Esophagus (tissue), 2 donors: ENCODE results near the gene NEURL3. TPM values are rescaled to one million over a fixed set of nuclear protein-coding genes. Genes with fewer than 3 reads are reported as not detected.

ENCODE experiments used
- H3K27ac ChIP-seq, 2 donors: one replicate each; pipeline ENCODE4 v1.5.1; 2013; ENCODE audit warnings: low read depth in 2 of 2, mild to moderate bottlenecking in 2 of 2, inconsistent platforms in 1 of 2, low read length in 1 of 2, moderate library complexity in 1 of 2
- H3K27me3 ChIP-seq, 2 donors: one replicate each; pipeline ENCODE4 v1.6.1; 2013; ENCODE audit warnings: low read length in 2 of 2, control low read depth in 1 of 2, mild to moderate bottlenecking in 1 of 2; ENCODE audit not compliant: insufficient read depth in 2 of 2, control insufficient read depth in 1 of 2
- H3K36me3 ChIP-seq, 2 donors: one replicate each; pipeline ENCODE4 v1.6.1; 2013; ENCODE audit warnings: low read length in 1 of 2; ENCODE audit not compliant: control insufficient read depth in 2 of 2, insufficient read depth in 2 of 2
- H3K4me1 ChIP-seq, 2 donors: one replicate each; pipeline ENCODE4 v1.6.1; 2013; ENCODE audit warnings: low read length in 1 of 2; ENCODE audit not compliant: control insufficient read depth in 2 of 2, insufficient read depth in 2 of 2
- H3K4me3 ChIP-seq, 2 donors: one replicate each; pipeline ENCODE4 v1.5.1; 2013; ENCODE audit warnings: low read length in 2 of 2, mild to moderate bottlenecking in 2 of 2, low read depth in 1 of 2, moderate library complexity in 1 of 2
- H3K9me3 ChIP-seq, 2 donors: one replicate each; pipeline ENCODE4 v1.6.1; 2013; ENCODE audit warnings: mild to moderate bottlenecking in 2 of 2, low read depth in 1 of 2, low read length in 1 of 2, moderate library complexity in 1 of 2; ENCODE audit not compliant: control insufficient read depth in 2 of 2, insufficient read depth in 1 of 2
- WGBS, 2 donors: extraction: QIAGEN DNeasy Blood & Tissue Kit; methylation state at CpG; one replicate each; pipeline ENCODE4 v1.1.7; 2013; 5-methylcytosine and 5-hydroxymethylcytosine counted together
- polyA plus RNA-seq, 2 donors: library from polyadenylated mRNA; stranded (reverse); fragments of 200-250 nt; gene quantifications; one replicate each; pipeline ENCODE4 v1.2.3, GENCODE V29; 2013
- donor health status: healthy with polysubstance abuse.
- donor health status: Bipolar disorder and iron deficiency.

NEURL3 gene
- polyA plus RNA-seq, 2 donors: 0.06 TPM; not detected in 1

DNA sequence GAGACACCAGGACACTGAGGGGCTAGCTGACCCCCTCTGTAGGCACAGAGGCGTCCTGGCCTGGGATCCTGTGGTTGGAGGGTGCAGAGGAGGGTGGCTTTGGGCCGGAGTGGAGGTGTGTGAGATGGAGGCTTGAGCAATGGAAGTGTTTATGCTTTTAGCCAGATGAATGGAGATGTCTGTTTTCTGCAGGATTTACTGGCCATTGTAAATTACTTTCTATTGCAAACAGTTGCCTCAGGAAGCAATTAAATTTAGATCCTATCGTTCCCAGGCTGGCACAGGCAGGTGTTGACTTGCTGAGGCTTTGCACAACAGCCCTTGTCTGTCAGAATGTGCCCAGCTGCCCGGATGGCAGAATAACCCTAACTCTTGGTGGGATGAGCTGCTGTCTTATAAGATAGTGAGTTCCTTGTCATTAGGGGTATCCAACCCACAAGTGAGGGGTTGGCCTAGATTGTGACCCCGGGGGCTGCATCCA lies 29.6 kb upstream of the NEURL3 start:
- H3K36me3 ChIP-seq: no peaks in the 10 kb centered on the region
- no peak overlapping the region for H3K4me3 ChIP-seq
- WGBS, 2 donors: 32 to 40% methylated on average over 5 of the region's 5 CpGs
- H3K27me3 ChIP-seq: no peaks in the 10 kb centered on the region
- H3K9me3 ChIP-seq: no peaks in the 10 kb centered on the region
- peak overlapping the region; percentile 69 to 78 for H3K27ac ChIP-seq
- H3K4me1 ChIP-seq: peaks cover 2 to 29% of the 10 kb centered on the region in 2 donors

DNA sequence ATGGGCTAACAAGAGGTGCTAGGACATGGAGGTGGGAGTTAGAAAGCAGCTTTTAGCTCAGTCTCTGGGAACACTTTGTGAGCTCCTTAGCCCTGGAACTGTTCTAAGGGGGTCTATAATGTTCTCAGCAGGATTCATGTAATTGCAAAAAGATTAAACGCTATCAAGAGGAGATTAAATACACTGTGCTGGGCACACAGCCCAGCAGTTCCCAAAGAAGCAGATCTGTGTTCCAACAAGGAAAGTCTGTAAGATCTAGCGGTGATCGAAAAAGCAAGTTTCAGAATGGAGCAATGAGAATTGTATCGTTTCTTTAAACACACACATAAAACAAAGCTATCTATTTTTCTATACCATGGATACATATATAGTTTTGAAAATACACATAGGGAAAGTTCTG lies 29.0 kb upstream of the NEURL3 start:
- Histone ChIP-seq H3K9me3 (no peaks in the 10 kb centered on the region), H3K4me3 (no peak overlapping the region), H3K36me3 (no peaks in the 10 kb centered on the region), H3K27me3 (no peaks in the 10 kb centered on the region), H3K27ac (peak overlapping the region; percentile 22 to 86), H3K4me1 (peaks cover 2 to 27% of the 10 kb centered on the region in 2 donors)
- whole genome bisulfite sequencing, 2 donors: 22 to 27% methylated on average over 4 of the region's 4 CpGs

DNA sequence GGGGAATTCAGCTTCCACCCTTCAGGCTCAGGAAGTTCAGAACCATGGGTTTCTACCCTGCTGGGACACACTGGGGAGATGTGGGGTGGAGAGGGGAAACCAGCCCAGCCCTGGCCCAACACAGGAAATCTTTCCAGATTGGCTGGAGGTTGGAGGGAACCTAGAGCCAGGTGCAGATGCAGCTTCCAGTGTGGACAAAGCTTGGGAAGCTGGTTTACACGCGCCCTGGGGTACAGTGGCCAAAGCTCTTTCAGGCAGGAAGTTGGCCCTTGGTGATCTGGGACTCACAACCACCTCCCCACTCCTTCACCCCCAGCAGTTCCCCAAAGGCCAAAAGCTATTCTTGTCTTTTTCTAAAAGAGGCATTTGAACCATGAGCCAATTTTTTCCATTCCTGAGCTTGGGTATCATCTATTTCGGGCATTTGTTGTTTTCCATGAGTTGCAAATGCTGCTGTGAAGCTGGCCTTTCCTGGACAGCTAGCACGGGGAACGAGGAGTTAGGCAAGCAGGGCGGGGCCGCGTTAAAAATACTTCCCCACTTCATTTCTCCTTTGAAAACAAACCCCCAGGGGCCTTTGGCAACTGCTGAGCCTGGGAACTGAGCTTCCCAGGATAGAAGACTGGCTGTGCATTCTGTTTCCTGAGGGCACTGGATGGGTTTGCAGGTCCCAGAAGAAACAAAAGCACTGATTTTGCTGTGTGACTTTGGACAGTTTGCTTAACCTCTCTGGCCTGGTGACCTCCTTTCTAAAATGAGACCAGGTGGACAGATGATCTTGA lies 28.3 kb upstream of the NEURL3 start:
- no peaks in the 10 kb centered on the region for H3K36me3 ChIP-seq
- peak overlapping the region; percentile 72 to 86 for H3K27ac ChIP-seq
- no peak overlapping the region for H3K4me3 ChIP-seq
- no peaks in the 10 kb centered on the region for H3K27me3 ChIP-seq
- H3K9me3 ChIP-seq: no peaks in the 10 kb centered on the region
- H3K4me1 ChIP-seq: peaks cover 2 to 30% of the 10 kb centered on the region in 2 donors
- WGBS, 2 donors: 13 to 40% methylated on average over 8 of the region's 8 CpGs

DNA sequence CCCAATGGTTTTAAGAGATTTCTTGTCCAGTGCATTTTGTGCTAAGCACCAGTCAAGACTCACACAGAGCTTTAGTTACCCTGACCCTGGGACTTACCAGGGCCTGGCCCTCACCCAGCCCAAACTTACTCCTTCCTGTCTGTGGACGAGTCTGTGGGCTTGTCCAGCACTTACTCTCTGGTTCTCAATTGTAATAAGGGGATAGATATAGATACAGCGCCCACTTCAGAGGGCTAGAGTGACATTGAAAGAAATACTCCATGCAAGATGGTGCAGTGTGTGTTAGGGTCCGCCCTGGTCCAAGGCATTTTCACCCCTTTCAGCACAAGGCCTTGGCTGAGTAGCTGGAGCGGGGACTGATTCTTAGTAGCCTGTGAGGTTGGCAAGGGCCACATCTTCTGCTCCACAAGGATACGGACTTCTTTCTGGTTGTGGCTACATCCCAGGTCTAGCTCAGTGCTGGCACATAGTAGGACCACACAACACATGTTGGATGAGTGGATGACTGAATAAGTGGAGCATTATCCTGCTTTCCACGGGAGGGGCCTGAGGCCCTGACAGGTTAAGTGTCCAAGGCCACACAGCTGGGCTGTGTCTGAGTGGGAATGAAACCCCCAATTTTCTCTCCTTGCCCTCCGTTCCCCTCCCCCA lies 27.6 kb upstream of the NEURL3 start:
- Histone ChIP-seq H3K9me3 (no peaks in the 10 kb centered on the region), H3K4me1 (peaks cover 2 to 27% of the 10 kb centered on the region in 2 donors), H3K27me3 (no peaks in the 10 kb centered on the region), H3K27ac (peak overlapping the region; percentile 72 to 86), H3K4me3 (no peak overlapping the region), H3K36me3 (no peaks in the 10 kb centered on the region)
- 74 to 80% methylated on average over 7 of the region's 7 CpGs for WGBS, 2 donors

DNA sequence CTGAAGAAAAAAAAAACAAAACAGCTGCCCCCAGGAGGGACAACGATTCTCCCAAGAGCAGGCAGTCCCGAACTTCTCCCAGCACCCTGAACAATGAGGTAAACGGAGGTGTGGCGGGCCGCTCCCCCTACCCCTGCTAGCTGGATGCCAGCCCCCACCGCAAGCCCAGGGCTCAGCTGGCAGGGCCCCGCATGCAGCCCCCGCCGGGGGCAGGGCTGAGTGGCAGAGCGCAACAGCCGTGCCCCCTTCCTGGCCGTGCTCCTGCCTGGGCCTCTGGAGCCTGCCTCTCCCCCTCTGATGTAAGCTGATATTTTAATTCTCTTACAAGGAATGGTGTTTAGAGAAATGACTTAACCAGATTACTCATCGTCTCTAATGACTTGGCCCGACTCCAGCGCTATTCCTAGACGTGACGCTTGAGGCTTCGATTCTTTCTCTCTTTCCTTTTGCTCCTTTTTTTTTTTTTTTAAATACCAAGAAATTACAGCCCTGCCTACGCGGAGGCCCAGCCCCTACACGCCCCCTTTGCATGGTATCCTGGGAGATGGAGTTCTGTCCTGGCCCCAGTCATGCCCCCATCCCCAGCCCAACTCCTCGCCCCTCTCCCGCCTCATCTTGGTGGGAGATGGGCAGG lies 26.8 kb upstream of the NEURL3 start:
- H3K27ac ChIP-seq: peak overlapping the region; percentile 85 to 90
- H3K4me3 ChIP-seq: no peak overlapping the region
- H3K9me3 ChIP-seq: no peaks in the 10 kb centered on the region
- H3K27me3 ChIP-seq: no peaks in the 10 kb centered on the region
- 7 to 10% methylated on average over 23 of the region's 23 CpGs for WGBS, 2 donors
- H3K4me1 ChIP-seq: peaks cover 2 to 22% of the 10 kb centered on the region in 2 donors
- no peaks in the 10 kb centered on the region for H3K36me3 ChIP-seq

DNA sequence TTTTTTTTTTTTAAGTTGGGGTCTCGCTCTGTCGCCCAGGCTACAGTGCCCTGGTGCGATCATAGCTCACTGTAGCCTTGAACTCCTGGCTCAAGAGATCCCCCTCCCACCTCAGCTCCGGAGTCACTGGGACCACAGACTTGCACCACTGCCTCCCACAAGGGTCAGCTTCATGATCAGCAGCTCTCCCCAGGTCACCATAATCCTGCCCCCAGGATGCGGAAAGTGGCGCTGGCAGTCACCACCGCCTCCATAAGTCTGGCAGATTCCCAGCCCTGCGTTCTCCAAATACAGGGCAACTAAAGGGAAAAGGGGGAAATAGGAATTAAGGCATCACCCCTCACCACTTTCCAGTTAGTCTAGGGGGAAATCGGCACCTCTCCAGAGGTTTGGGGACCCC lies 26.2 kb upstream of the NEURL3 start:
- 71 to 82% methylated on average over 9 of the region's 9 CpGs for WGBS, 2 donors
- H3K4me3 ChIP-seq: no peak overlapping the region
- H3K36me3 ChIP-seq: no peaks in the 10 kb centered on the region
- H3K4me1 ChIP-seq: peaks cover 2 to 22% of the 10 kb centered on the region in 2 donors
- no peaks in the 10 kb centered on the region for H3K9me3 ChIP-seq
- H3K27ac ChIP-seq: peak overlapping the region; percentile 85 to 90
- no peaks in the 10 kb centered on the region for H3K27me3 ChIP-seq

DNA sequence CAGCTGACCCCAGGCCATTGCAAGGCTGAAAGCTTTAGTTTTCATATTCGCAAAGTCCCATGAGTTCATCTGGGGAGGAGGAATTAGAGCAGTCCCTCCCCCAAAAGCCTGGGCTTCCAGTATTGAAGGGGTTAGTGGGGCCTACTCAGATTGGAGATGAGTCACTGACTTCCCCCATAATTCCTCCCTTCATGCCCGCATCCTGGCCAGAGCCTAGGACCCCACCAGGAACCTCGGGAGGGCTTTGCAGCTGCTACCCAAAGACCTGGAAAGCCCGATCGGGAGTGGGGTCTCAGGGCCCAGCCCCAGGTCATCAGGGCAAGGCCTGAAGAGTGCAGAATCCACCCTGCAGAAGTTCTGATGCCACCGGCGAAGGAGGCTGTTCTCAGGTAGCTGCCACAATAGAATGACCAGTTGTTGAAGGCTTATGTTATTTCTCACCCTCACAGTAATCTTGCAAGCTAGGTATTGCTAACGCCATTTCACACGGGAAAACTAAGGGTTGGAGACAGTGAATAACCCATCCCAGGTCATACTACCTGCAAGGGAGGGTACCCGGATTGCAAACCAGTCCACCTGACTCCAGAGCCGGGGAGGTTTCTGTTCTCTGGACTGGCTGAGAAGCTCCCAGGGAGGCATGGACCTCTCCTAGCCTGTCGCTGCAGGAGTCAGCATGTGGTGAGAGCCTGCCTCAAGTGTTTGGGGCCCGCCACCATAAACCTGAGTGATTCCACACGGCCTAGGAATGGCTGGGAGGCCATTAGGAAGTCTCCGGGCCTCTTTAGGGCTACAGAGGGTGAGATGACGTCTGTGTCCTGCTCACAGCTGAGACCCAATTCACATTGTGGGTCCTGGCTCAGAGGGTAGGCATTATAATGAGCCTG lies 25.6 kb upstream of the NEURL3 start:
- 78 to 82% methylated on average over 16 of the region's 16 CpGs for WGBS, 2 donors
- no peaks in the 10 kb centered on the region for H3K9me3 ChIP-seq
- no peaks in the 10 kb centered on the region for H3K36me3 ChIP-seq
- H3K27ac ChIP-seq: peak overlapping the region in 1 of 2 donors; percentile 27
- peaks cover 2 to 20% of the 10 kb centered on the region in 2 donors for H3K4me1 ChIP-seq
- no peaks in the 10 kb centered on the region for H3K27me3 ChIP-seq
- no peak overlapping the region for H3K4me3 ChIP-seq

DNA sequence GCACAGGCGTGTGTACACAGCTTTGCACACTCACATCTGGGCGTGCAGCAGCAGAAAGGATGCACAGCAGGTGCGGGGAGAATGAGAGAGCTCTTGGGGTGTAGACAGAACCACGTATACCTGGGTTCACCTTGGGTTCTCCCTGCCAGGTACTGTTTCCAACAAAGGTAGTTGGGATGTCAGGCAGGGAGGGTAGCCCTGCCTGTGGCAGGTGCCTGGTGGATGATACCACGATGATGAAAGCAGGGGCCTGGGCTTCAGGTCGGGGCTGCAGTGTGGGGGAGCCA lies 24.9 kb upstream of the NEURL3 start:
- no peak overlapping the region for H3K27ac ChIP-seq
- no peaks in the 10 kb centered on the region for H3K9me3 ChIP-seq

More for the DNA sequence above, 24.9 kb upstream of the NEURL3 start:
- Histone ChIP-seq H3K4me3 (no peak overlapping the region), H3K27me3 (no peaks in the 10 kb centered on the region), H3K4me1 (peaks cover 2 to 18% of the 10 kb centered on the region in 2 donors), H3K36me3 (no peaks in the 10 kb centered on the region)
- 84% methylated on average over 6 of the region's 6 CpGs for WGBS, 2 donors
